ENCODE data around the gene BTBD16. TPM values are rescaled to one million over a fixed set of nuclear protein-coding genes. Genes with fewer than 3 reads are reported as not detected.

BTBD16 gene
- total and polyA plus RNA-seq, 4 donors, result 0.42 to 2.8 (median 1.8) TPM

GRCh38 chr10:122357685-122358084, 86.6 kb downstream of the BTBD16 start:
- no peak overlapping the region for H3K4me3 ChIP-seq (ENCODE audit: low read depth in 1 of 3, low read length in 3 of 3)
- no peak for TF ChIP-seq CTCF (IDR thresholded peaks at IDR 0.05; ENCODE audit: low read depth, low read length, missing input control)
- no peak for TF ChIP-seq ATF3 (IDR thresholded peaks at IDR 0.05)
- no peak for TF ChIP-seq TAF1 (conservative IDR thresholded peaks at IDR 0.05)
- no peak for TF ChIP-seq MAX (IDR thresholded peaks at IDR 0.05)
- no peak for TF ChIP-seq ZBTB33 (IDR thresholded peaks at IDR 0.05)
- no peak for TF ChIP-seq REST (IDR thresholded peaks at IDR 0.05)
- no peak for TF ChIP-seq HNF4G (IDR thresholded peaks at IDR 0.05)
- TF ChIP-seq RAD21 (IDR thresholded peaks at IDR 0.05), result no peak
- TF ChIP-seq YY1 (IDR thresholded peaks at IDR 0.05), result no peak
- TF ChIP-seq NR2F2 (IDR thresholded peaks at IDR 0.05), result no peak
- TF ChIP-seq SP1 (IDR thresholded peaks at IDR 0.05), result no peak
- TF ChIP-seq EGR1 (IDR thresholded peaks at IDR 0.05; ENCODE audit: low read depth in 2 of 2), result no peak
- TF ChIP-seq FOXA2 (IDR thresholded peaks at IDR 0.05), result no peak
- TF ChIP-seq HNF4A (conservative IDR thresholded peaks at IDR 0.05), result no peak
- no peak for TF ChIP-seq GABPA (IDR thresholded peaks at IDR 0.05 in 1 of 2, conservative IDR thresholded peaks at IDR 0.05 in 1 of 2)
- TF ChIP-seq FOXA1 (IDR thresholded peaks at IDR 0.05), result no peak
- no peak for TF ChIP-seq RXRA (IDR thresholded peaks at IDR 0.05)
- no peaks in the 10 kb centered on the region for H3K27me3 ChIP-seq (ENCODE audit: control insufficient read depth in 4 of 4, insufficient read depth in 4 of 4, low read length in 3 of 4)
- H3K27ac ChIP-seq (ENCODE audit: low read depth in 1 of 2, low read length in 2 of 2), result no peak overlapping the region
- no peaks in the 10 kb centered on the region for H3K4me1 ChIP-seq (ENCODE audit: control insufficient read depth in 4 of 4, insufficient read depth in 4 of 4, low read length in 3 of 4)
- H3K9me3 ChIP-seq (ENCODE audit: control insufficient read depth in 4 of 4, low read length in 3 of 4), result no peaks in the 10 kb centered on the region
- 93% methylated on average over 4 of the region's 4 CpGs for WGBS
- H3K9ac ChIP-seq (ENCODE audit: low read depth in 1 of 2, low read length in 2 of 2), result no peak overlapping the region
- H3K36me3 ChIP-seq (ENCODE audit: control insufficient read depth in 4 of 4, insufficient read depth in 3 of 4, low read depth in 1 of 4, low read length in 3 of 4), result no peaks in the 10 kb centered on the region
- no peak for DNase-seq (ENCODE audit: low spot score)

- 92% methylated on average over 2 of the region's 2 CpGs for WGBS
- TF ChIP-seq RXRA (IDR thresholded peaks at IDR 0.05) (no peak), JUND (IDR thresholded peaks at IDR 0.05) (no peak), FOXA2 (IDR thresholded peaks at IDR 0.05) (no peak), FOXA1 (IDR thresholded peaks at IDR 0.05) (no peak), SP1 (IDR thresholded peaks at IDR 0.05) (no peak), RAD21 (IDR thresholded peaks at IDR 0.05) (no peak), GABPA (IDR thresholded peaks at IDR 0.05 in 1 of 2, conservative IDR thresholded peaks at IDR 0.05 in 1 of 2) (no peak), TAF1 (conservative IDR thresholded peaks at IDR 0.05) (no peak), ZBTB33 (IDR thresholded peaks at IDR 0.05) (no peak), HNF4A (conservative IDR thresholded peaks at IDR 0.05) (no peak), ATF3 (IDR thresholded peaks at IDR 0.05) (no peak)
- no peak for DNase-seq (ENCODE audit: low spot score)
- H3K9ac ChIP-seq (ENCODE audit: low read depth in 1 of 2, low read length in 2 of 2), result no peak overlapping the region
- H3K27me3 ChIP-seq (ENCODE audit: control insufficient read depth in 4 of 4, insufficient read depth in 4 of 4, low read length in 3 of 4), result no peaks in the 10 kb centered on the region
- no peaks in the 10 kb centered on the region for H3K36me3 ChIP-seq (ENCODE audit: control insufficient read depth in 4 of 4, insufficient read depth in 3 of 4, low read depth in 1 of 4, low read length in 3 of 4)
- no peak overlapping the region for H3K4me3 ChIP-seq (ENCODE audit: low read depth in 1 of 3, low read length in 3 of 3)
- H3K9me3 ChIP-seq (ENCODE audit: control insufficient read depth in 4 of 4, low read length in 3 of 4), result no peaks in the 10 kb centered on the region
- no peak overlapping the region for H3K27ac ChIP-seq (ENCODE audit: low read depth in 1 of 2, low read length in 2 of 2)
- H3K4me1 ChIP-seq (ENCODE audit: control insufficient read depth in 4 of 4, insufficient read depth in 4 of 4, low read length in 3 of 4), result no peaks in the 10 kb centered on the region
Observed at GRCh38 chr10:122359621-122360020, 88.5 kb downstream of the BTBD16 start.
